H1 (cell line): ENCODE data around the gene TBC1D22A. TPM values are rescaled to one million over a fixed set of nuclear protein-coding genes. Genes with fewer than 3 reads are reported as not detected.

ENCODE experiments used
- BCL11A ChIP-seq, 2 experiments: IDR thresholded peaks; one replicate each; pipeline ENCODE4 v1.6.1; 2011; ENCODE audit warnings: low read depth in 2 of 2, low read length in 2 of 2, mild to moderate bottlenecking in 2 of 2
- HDAC2 ChIP-seq, 2 experiments: fragments of 300-600 bp in 1 of 2; sonication (generic) in 1 of 2; IDR thresholded peaks; 2 replicates each; pipeline ENCODE4 v1.6.1; 2011 to 2012; ENCODE audit warnings: low read depth in 2 of 2, low read length in 2 of 2, mild to moderate bottlenecking in 2 of 2, moderate library complexity in 2 of 2, borderline replicate concordance in 1 of 2, inconsistent platforms in 1 of 2
- RAD21 ChIP-seq, 2 experiments: IDR thresholded peaks in 1 of 2; conservative IDR thresholded peaks in 1 of 2; 2 replicates each; pipeline ENCODE4 v1.6.1; 2011; ENCODE audit warnings: low read depth in 2 of 2, low read length in 2 of 2, improper control_type of control experiment in 1 of 2, inconsistent platforms in 1 of 2, mild to moderate bottlenecking in 1 of 2, moderate library complexity in 1 of 2
- SP4 ChIP-seq: IDR thresholded peaks from 2 replicates; pipeline ENCODE4 v1.6.1; 2012; ENCODE audit warnings: low read length, inconsistent platforms
- ZNF274 ChIP-seq: IDR thresholded peaks from 2 replicates; pipeline ENCODE4 v1.7.0; 2012; ENCODE audit warnings: low read length, borderline replicate concordance; ENCODE audit errors: extremely low read depth
- polyA plus RNA-seq, 7 experiments: library from polyadenylated mRNA; depleted of rRNA in 3 of 7; stranded (reverse) in 5 of 7; unstranded in 2 of 7; fragments of >200 nt in 5 of 7; fragments of 200-250 nt in 2 of 7; gene quantifications; 1 replicate in 5 of 7; 2 replicates in 1 of 7; 4 replicates in 1 of 7; pipeline versions ENCODE4 v1.2.1 to v1.2.3, GENCODE V29; 2011 to 2013; ENCODE audit warnings: missing spikeins in 2 of 7, mixed read lengths in 2 of 7
- total RNA-seq: library from RNA; stranded (reverse); fragmentation: NEBNext Ultra II Directional; extraction: Animal tissue kit (Norgen Biotek cat#: 25700); gene quantifications from 2 replicates; pipeline ENCODE4 v1.2.1, GENCODE V29; 2021

Gene TBC1D22A
- total and polyA plus RNA-seq, 2 of the 8 experiments (the other 6 are each of a cell fraction or from before 2014, with no cell fraction given) = 11.9 to 18.4 TPM

DNA sequence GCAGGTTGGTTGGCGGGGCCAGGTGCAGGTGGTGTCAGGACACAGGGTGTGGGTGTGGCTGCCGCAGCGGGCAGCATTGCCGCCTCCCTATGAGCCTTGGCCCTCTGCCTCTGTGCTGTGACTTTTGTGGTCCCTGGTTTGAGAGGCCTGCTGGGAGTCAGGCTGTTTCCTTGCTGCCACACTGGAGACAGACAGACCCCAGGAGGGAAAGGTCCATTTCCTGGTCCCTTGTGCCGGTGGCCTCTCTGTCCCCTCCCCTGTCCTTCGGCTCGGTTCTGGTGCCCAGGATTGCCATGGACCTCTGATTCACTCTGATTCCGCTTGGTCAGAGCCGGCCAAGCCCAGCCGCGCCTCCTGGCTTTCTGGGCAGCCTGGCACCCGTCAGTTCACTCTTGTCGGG is 196.9 kb downstream of the TBC1D22A start (continued):
- TF ChIP-seq HDAC2 (IDR thresholded peaks at IDR 0.05; ENCODE audit: borderline replicate concordance in 1 of 2, low read depth in 2 of 2, low read length in 2 of 2) (no peak), ZNF274 (no peak), SP4 (no peak), BCL11A (IDR thresholded peaks at IDR 0.05; ENCODE audit: low read depth in 2 of 2, low read length in 2 of 2) (no peak), RAD21 (IDR thresholded peaks at IDR 0.05 in 1 of 2, conservative IDR thresholded peaks at IDR 0.05 in 1 of 2; ENCODE audit: low read depth in 2 of 2, low read length in 2 of 2) (no peak)
